DMS 273 (cell line): Measurements from ENCODE around the gene ZNF341.

ENCODE experiments used
- DNase-seq: peaks from one replicate; lab custom pipeline; 2025; ENCODE audit not compliant: unreplicated experiment; lab: John Stamatoyannopoulos, UW

The ZNF341 gene

GRCh38 chr20:33701629-33702450 is 30.0 kb upstream of the ZNF341 start:
- no peak for DNase-seq

GRCh38 chr20:33702861-33703260 is 28.9 kb upstream of the ZNF341 start:
- DNase-seq, result peak; percentile 99

- peak; percentile 52 for DNase-seq
These were observed 28.2 kb upstream of the ZNF341 start for GRCh38 chr20:33703498-33704137.

- no peak for DNase-seq
These were observed 27.4 kb upstream of the ZNF341 start for GRCh38 chr20:33704197-33704924.

GRCh38 chr20:33707668-33708067 is 24.1 kb upstream of the ZNF341 start:
- DNase-seq, result no peak

- no peak for DNase-seq
These were observed 22.4 kb upstream of the ZNF341 start for GRCh38 chr20:33709398-33709797.

GRCh38 chr20:33709905-33710541 is 21.8 kb upstream of the ZNF341 start:
- no peak for DNase-seq

GRCh38 chr20:33710681-33711445 is 20.9 kb upstream of the ZNF341 start:
- DNase-seq, result no peak

- no peak for DNase-seq
These were observed 20.4 kb upstream of the ZNF341 start for GRCh38 chr20:33711446-33711738.

GRCh38 chr20:33713865-33714367 is 17.9 kb upstream of the ZNF341 start:
- DNase-seq, result no peak

GRCh38 chr20:33716498-33716897 is 15.3 kb upstream of the ZNF341 start:
- no peak for DNase-seq

GRCh38 chr20:33719277-33719988 is 12.4 kb upstream of the ZNF341 start:
- no peak for DNase-seq

- DNase-seq, result peak; percentile 96
These were observed 11.6 kb upstream of the ZNF341 start, which contains the start of gene PXMP4 for GRCh38 chr20:33719989-33720709. PXMP4 (minus strand) TSS chr20:33720310; CDS start chr20:33720207, 103 bp downstream.

GRCh38 chr20:33721391-33722140 is 10.2 kb upstream of the ZNF341 start:
- DNase-seq, result no peak

- DNase-seq, result no peak
These were observed 7.2 kb upstream of the ZNF341 start for GRCh38 chr20:33724439-33725094.

- DNase-seq, result peak; percentile 26
These were observed 6.1 kb upstream of the ZNF341 start for GRCh38 chr20:33725607-33726264.

GRCh38 chr20:33727115-33727479 is 4.7 kb upstream of the ZNF341 start:
- DNase-seq, result no peak

- no peak for DNase-seq
These were observed 4.0 kb upstream of the ZNF341 start for GRCh38 chr20:33727806-33728205.
